ENCODE data around the gene CCDC40. TPM values are rescaled to one million over a fixed set of nuclear protein-coding genes. Genes with fewer than 3 reads are reported as not detected.

CCDC40 gene
- total RNA-seq, 1 experiment from 2014 or later = 5.7 TPM

DNA sequence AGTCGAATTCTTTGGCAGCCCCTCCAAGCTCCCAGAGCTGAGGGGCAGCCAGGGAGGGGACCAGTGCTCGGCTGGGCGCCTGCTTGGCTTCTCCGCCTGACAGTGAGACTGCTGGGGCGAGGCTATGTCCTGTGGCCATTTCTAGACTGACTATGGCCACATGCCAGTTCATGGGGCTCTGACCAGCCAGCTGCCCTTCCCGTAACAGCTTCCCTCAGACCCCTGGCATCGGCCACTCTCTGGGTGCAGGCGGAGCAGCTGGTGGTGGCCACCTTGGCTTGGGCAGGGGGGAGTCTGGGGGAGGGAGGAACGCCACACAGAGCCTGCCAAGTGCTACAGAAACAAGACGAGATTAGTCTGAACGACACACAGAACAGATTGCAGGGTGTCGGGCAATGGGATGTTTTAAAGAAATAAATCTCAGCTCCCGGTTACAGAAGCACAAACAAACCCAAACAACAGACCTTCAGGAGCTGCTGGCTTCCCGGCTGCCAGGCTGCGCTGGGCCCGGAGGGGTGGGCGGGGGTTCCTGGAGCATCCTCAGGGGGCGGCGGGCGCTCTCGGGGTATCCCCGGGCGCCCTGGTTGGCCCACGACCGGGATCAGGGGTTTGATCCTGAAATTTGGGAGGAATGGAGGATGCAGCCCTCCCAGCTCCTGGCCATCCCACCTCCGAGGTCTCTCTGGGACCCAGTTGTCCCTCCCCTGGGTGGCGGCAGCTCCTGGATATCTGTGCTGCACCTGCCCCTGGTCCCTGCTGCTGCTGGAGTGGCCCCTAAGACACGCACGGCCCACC is 35.3 kb upstream of the CCDC40 start:
- no peak for DNase-seq (ENCODE audit: low read depth)

DNA sequence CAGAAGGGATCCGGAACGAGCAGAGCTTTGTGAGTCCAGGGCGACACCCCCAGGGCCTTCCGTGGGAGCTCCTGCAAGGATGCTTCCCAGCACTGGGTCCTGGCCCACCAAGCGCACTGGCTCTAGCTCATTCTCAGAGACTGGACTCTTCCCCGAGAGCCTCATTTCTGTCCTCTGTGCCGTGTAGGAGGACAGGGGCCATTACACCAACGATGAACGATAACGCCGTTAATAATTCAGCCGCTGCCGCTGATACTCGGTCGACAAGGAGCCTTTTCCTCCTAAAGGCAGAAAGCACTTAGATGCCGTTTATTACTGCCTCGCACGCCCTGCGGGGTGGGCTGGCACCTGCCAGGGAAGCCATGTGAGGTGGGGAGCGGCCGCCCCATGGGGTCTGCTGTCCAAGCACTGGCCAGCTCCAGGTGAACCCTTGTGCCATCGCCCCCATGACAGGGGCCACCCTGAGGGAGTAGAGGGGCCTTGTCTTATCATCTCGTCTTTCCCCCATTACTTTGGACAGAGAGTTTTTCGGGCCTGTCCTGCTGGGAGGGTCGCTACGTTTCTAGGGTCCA is 34.3 kb upstream of the CCDC40 start:
- DNase-seq (ENCODE audit: low read depth) = no peak

- DNase-seq (ENCODE audit: low read depth) = no peak
These were observed 33.6 kb upstream of the CCDC40 start for GRCh38 chr17:80002690-80003490.

- DNase-seq (ENCODE audit: low read depth) = no peak
These were observed 32.5 kb upstream of the CCDC40 start for GRCh38 chr17:80003969-80004368.

- peak; percentile 28 for DNase-seq (ENCODE audit: low read depth)
These were observed 30.8 kb upstream of the CCDC40 start for GRCh38 chr17:80005360-80006338.

- no peak for DNase-seq (ENCODE audit: low read depth)
These were observed 30.1 kb upstream of the CCDC40 start for GRCh38 chr17:80006339-80006720.

DNA sequence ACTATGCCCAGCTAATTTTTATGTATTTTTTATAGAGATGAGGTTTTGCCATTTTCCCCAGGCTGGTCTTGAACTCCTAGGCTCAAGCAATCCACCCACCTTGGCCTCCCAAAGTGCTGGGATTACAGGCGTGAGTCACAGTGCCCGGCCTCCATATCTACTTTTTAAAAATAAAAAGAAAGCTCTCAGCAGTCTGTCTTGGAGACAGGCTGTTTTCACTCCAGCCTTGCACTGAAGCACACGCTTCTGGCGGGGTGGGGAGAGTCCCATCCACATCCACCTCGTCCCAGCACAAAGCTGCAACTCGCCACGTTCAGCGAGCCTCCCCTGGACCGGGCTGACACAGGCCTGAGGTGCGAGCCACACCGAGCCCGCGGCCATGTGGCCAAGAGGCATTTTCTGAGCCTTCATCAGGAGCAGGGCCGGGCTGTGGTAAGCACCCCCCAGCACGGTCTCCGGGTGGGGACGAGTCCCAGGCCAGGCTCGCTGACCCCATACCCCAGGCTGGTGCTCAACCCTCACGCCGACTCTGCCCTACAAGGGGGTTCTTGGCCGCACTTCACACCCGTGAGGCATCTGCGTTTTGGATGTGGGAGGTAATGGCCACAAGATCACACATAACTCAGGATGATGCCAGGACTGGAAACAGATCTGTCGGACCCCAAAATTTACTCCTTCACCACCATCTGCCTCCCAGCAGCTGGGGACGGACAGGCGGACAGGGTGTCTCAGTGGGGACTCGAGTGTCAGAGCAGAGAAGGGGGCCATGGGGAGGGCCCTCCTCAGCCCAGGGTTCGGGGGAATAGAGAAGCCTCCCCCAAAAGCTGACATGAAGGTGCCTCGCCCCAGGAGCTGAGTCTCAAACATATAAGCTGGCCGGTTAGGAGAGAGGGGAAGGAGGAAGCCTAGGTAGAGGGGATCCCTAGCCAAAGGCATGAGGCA is 29.4 kb upstream of the CCDC40 start:
- DNase-seq (ENCODE audit: low read depth) = no peak

GRCh38 chr17:80007939-80008338 is 28.5 kb upstream of the CCDC40 start:
- no peak for DNase-seq (ENCODE audit: low read depth)

- DNase-seq (ENCODE audit: low read depth) = peak; percentile 57
These were observed 28.0 kb upstream of the CCDC40 start for GRCh38 chr17:80008383-80008840.

DNA sequence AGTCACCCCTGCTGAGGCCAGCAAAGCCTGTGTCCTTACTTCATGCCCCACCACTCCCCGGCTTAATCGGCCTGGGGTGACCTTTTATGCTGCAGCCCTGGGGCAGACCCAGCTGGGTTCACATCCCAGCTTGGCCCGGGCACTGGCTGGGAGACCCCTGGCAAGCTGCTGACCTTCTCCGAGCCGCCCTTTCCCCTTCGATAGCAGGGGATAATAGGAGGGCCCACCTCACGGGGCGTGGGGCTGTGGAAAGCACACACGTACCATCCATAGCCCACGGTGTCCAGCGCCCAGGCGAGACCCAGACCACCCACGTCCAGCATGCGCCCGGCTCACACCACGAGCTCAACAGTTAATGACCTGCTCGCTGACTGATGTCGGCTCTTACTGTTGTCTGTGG is 27.6 kb upstream of the CCDC40 start:
- DNase-seq (ENCODE audit: low read depth) = no peak

DNA sequence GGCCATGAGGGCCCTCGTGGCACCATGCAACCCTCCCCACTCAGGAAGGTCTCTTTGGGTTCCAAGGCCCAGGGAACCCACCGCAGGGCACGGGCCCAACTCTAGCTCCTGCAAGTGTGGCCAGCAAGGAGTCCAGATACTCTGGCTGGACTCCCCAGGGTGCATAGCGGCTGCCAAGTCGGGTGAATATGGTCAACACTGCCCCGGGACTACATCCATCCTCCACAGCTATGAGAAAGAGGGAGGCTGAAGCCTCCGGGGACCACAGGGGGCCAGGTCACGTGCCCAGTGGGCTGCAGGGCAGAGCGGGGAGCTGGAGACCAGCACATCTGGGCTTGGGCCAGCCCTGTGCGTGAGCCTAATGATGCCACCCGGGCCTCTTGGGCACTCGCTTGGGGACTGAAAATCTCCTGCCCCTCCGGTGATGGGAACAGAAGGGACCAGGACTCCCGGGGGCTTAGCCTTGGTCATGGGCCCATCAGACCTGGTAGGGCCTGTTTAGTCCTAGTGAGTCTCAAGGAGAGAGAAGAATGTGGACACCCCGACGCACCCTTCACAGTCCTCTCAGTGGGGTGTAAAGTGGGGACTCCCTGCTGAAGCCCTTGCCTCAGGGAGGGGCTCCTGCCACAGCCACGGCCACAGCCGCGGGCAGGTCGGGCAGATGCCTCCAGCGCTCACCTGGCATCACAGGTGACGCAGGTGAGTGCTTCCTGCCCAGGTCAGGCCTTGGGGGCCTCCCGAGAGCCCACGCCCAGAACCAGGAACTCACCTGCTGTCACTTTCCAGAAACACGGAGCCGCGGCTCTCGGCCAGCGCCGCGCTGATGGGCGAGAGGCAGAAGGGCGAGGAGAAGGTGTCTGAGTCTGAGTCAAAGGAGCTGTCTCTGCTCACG is 26.8 kb upstream of the CCDC40 start:
- no peak for DNase-seq (ENCODE audit: low read depth)

- DNase-seq (ENCODE audit: low read depth) = no peak
These were observed 26.1 kb upstream of the CCDC40 start for GRCh38 chr17:80010283-80010858.

- DNase-seq (ENCODE audit: low read depth) = no peak
These were observed 24.4 kb upstream of the CCDC40 start for GRCh38 chr17:80011989-80012555.

GRCh38 chr17:80012765-80013741 is 23.4 kb upstream of the CCDC40 start:
- DNase-seq (ENCODE audit: low read depth) = no peak

- DNase-seq (ENCODE audit: low read depth) = no peak
These were observed 19.0 kb upstream of the CCDC40 start for GRCh38 chr17:80017226-80018010.

GRCh38 chr17:80018917-80019651 is 17.4 kb upstream of the CCDC40 start:
- no peak for DNase-seq (ENCODE audit: low read depth)
